Omental fat pad (tissue), 4 donors: Measurements from ENCODE around the gene PTCH2. TPM values are rescaled to one million over a fixed set of nuclear protein-coding genes. Genes with fewer than 3 reads are reported as not detected.

ENCODE experiments used
- ATAC-seq: fragments of 150-250 bp; one replicate; pipeline ENCODE4 v1.9.1; 2016; ENCODE audit warnings: mild to moderate bottlenecking, moderate library complexity; ENCODE audit not compliant: low FRiP score
- DNase-seq: peaks from one replicate; pipeline ENCODE4 v3.0.0-alpha.2; 2019; ENCODE audit warnings: low spot score
- CTCF ChIP-seq, 3 donors: fragments of 450-650 bp; IDR thresholded peaks; one replicate each; pipeline ENCODE4 v1.5.1; 2016 to 2017; ENCODE audit warnings: antibody characterized with exemption in 3 of 3, mild to moderate bottlenecking in 3 of 3, moderate library complexity in 2 of 3
- total RNA-seq, 4 donors: library from RNA; depleted of rRNA; stranded (reverse); fragments of >200 nt; gene quantifications; one replicate each; pipeline ENCODE4 v1.1.0, GENCODE V29; 2016

PTCH2 gene
- total RNA-seq, 4 donors from 2014 or later: 0.09 to 0.63 (median 0.43) TPM

DNA sequence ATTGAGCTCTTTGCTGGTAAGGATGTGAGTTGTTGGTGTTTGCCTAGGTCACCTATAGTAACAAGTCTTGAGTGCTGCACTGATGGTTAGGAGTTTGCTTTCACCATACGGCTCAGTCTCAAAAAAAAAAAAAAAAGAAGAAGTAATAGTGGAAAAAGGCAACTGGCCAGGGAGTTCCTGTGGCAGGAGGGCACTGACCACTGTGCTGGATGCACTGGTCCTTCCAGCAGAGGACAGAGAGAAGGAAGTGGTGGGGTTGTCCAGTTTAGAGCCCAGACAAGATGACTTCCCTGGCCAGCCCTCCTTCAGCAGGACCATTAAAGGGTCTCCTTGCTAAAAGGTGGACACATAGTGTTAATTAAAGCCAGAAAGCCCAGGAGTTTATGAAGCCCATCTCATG is 11.9 kb upstream of the PTCH2 start:
- no peak for DNase-seq
- no peak for TF ChIP-seq CTCF (IDR thresholded peaks at IDR 0.05)
- ATAC-seq: no peak

- DNase-seq: no peak
- no peak for ATAC-seq
- TF ChIP-seq CTCF (IDR thresholded peaks at IDR 0.05): no peak
These were observed 10.1 kb upstream of the PTCH2 start for GRCh38 chr1:44853201-44853600.

DNA sequence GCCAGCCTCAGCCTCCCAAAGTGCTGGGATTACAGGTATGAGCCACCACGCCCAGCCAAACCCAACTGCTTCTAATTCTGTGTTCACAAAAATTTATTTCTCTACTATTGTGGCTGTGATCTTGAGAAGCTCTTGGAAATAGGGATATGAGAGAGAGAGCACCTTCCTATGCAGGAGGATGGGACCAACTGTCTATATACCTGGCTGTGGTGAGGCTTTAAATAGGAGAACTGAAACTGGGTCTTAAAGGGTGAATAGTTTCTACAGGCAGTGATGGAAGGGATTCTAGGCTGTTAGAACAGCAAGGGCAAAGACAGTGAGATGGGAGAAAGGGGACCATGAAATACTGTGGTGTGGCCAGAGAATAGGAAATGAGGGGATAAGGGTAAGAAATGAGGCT is 8.3 kb upstream of the PTCH2 start:
- ATAC-seq (no peak), DNase-seq (no peak)
- TF ChIP-seq CTCF (IDR thresholded peaks at IDR 0.05): no peak

- TF ChIP-seq CTCF (IDR thresholded peaks at IDR 0.05): no peak
- ATAC-seq (no peak), DNase-seq (no peak)
These were observed 6.6 kb upstream of the PTCH2 start for GRCh38 chr1:44849575-44850132.

DNA sequence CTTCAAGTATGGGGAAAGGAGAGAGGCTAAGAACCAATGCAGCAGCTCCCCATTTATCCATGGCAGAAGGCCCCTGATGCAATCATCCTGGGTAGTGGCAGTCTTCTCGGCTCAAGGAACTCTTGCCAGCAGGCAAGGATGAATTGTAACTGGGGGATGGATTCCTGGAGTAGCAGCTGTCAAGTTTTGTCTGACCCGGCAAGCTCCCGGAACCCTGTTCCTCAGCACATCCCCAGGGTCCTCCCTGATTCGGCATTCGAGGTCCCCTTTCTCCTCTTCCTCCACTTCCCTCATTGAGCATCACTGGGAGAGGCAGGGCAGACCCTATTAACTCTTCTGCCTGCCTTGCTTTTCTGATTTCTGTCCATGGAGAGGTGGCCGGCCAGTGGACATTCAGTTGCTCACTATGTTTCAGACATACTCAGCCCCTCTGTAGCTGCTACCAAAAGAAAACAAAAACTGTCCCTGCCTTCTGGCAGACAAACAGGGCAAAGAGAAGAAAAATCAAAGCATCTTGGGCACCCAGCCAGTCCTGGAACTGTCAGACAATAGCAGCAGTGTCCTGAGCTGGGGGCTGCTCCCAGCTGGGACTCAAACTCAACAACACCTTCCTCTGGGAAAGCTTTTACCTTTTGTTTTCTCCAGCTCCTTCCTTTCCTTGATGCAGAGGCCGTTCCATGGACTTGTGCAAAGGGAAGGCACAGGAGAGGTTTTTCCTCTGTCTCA is 5.6 kb upstream of the PTCH2 start:
- no peak for ATAC-seq
- TF ChIP-seq CTCF (IDR thresholded peaks at IDR 0.05): no peak
- no peak for DNase-seq

DNA sequence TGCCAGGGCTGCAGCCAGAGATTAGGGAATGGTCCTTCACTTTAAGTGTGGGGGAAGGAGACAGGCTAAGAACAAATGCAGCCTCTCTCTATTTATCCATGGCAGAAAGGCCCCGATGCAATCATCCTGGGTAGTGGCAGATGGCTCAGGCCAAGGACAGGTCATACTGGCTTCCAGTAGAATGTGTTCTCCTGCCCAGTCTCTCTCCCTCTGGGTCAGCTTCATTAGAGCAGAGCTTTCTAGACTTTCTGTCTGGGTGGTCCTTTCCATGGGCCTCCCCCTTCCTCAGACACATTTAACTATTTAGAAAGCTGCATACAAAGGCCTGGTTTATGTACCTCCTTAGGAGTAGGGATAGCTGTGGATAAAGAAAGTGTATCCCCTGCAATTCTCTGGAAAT is 4.8 kb upstream of the PTCH2 start:
- ATAC-seq: no peak
- no peak for TF ChIP-seq CTCF (IDR thresholded peaks at IDR 0.05)
- DNase-seq: no peak

- ATAC-seq (no peak), DNase-seq (no peak)
- TF ChIP-seq CTCF (IDR thresholded peaks at IDR 0.05): no peak
These were observed 3.9 kb upstream of the PTCH2 start for GRCh38 chr1:44846985-44847384.
